Liver (tissue), 9 donors: ENCODE data around the gene NR4A1. TPM values are rescaled to one million over a fixed set of nuclear protein-coding genes. Genes with fewer than 3 reads are reported as not detected.

Experiments used
- DNase-seq: peaks from one replicate; pipeline ENCODE4 v3.0.0-alpha.2; 2017; ENCODE audit warnings: low spot score
- H3K27ac ChIP-seq, 2 donors: one replicate each; pipeline ENCODE4 v1.7.0; 2013; ENCODE audit warnings: inconsistent platforms in 2 of 2, low read length in 2 of 2, control low read depth in 1 of 2, low read depth in 1 of 2, mild to moderate bottlenecking in 1 of 2
- H3K27me3 ChIP-seq, 4 donors: one replicate each; pipeline versions ENCODE4 v1.6.1 to v1.7.0; 2013; ENCODE audit warnings: low read length in 3 of 4, inconsistent platforms in 1 of 4, mild to moderate bottlenecking in 1 of 4, moderate library complexity in 1 of 4; ENCODE audit not compliant: control insufficient read depth in 4 of 4, insufficient read depth in 4 of 4
- H3K36me3 ChIP-seq, 4 donors: one replicate each; pipeline versions ENCODE4 v1.6.1 to v1.7.0; 2013; ENCODE audit warnings: low read length in 3 of 4, mild to moderate bottlenecking in 3 of 4, low read depth in 1 of 4, moderate library complexity in 1 of 4; ENCODE audit not compliant: control insufficient read depth in 4 of 4, insufficient read depth in 3 of 4
- H3K4me1 ChIP-seq, 4 donors: one replicate each; pipeline versions ENCODE4 v1.6.1 to v1.7.0; 2013; ENCODE audit warnings: low read length in 3 of 4, mild to moderate bottlenecking in 3 of 4, moderate library complexity in 1 of 4; ENCODE audit not compliant: control insufficient read depth in 4 of 4, insufficient read depth in 4 of 4
- H3K4me3 ChIP-seq, 3 donors: one replicate each; pipeline versions ENCODE4 v1.6.1 to v1.7.0; 2013; ENCODE audit warnings: low read length in 3 of 3, control low read depth in 1 of 3, low read depth in 1 of 3, mild to moderate bottlenecking in 1 of 3
- H3K9ac ChIP-seq, 2 donors: one replicate each; pipeline ENCODE4 v1.7.0; 2013; ENCODE audit warnings: low read length in 2 of 2, mild to moderate bottlenecking in 2 of 2, moderate library complexity in 2 of 2, control low read depth in 1 of 2, low read depth in 1 of 2
- H3K9me3 ChIP-seq, 4 donors: one replicate each; pipeline versions ENCODE4 v1.6.1 to v1.7.0; 2013; ENCODE audit warnings: low read length in 3 of 4; ENCODE audit not compliant: control insufficient read depth in 4 of 4
- ATF3 ChIP-seq: IDR thresholded peaks from 2 replicates; pipeline ENCODE4 v1.6.1; 2016; ENCODE audit warnings: antibody characterized with exemption
- CTCF ChIP-seq: fragments of 150-350 bp; IDR thresholded peaks from 2 replicates; pipeline ENCODE4 v1.5.1; 2017; ENCODE audit warnings: improper control_type of control experiment, low read depth, low read length; ENCODE audit not compliant: missing input control
- EGR1 ChIP-seq, 2 donors: IDR thresholded peaks; 2 replicates each; pipeline ENCODE4 v1.6.1; 2016 to 2018; ENCODE audit warnings: antibody characterized with exemption in 2 of 2, low read depth in 2 of 2
- FOXA1 ChIP-seq: IDR thresholded peaks from 2 replicates; pipeline ENCODE4 v1.6.1; 2016; ENCODE audit warnings: antibody characterized with exemption
- FOXA2 ChIP-seq: IDR thresholded peaks from 2 replicates; pipeline ENCODE4 v1.6.1; 2016; ENCODE audit warnings: antibody characterized with exemption
- GABPA ChIP-seq, 2 donors: IDR thresholded peaks in 1 of 2; conservative IDR thresholded peaks in 1 of 2; 2 replicates each; pipeline ENCODE4 v1.6.1; 2016; ENCODE audit warnings: antibody characterized with exemption in 2 of 2, mild to moderate bottlenecking in 1 of 2, moderate library complexity in 1 of 2
- HNF4A ChIP-seq, 2 donors: conservative IDR thresholded peaks; 2 replicates each; pipeline ENCODE4 v1.6.1; 2016; ENCODE audit warnings: antibody characterized with exemption in 2 of 2, mild to moderate bottlenecking in 2 of 2
- HNF4G ChIP-seq: IDR thresholded peaks from 2 replicates; pipeline ENCODE4 v1.6.1; 2016; ENCODE audit warnings: antibody characterized with exemption
- JUND ChIP-seq, 2 donors: IDR thresholded peaks; 2 replicates each; pipeline ENCODE4 v1.6.1; 2016; ENCODE audit warnings: antibody characterized with exemption in 2 of 2
- NR2F2 ChIP-seq: IDR thresholded peaks from 2 replicates; pipeline ENCODE4 v1.6.1; 2016; ENCODE audit warnings: antibody characterized with exemption
- RAD21 ChIP-seq, 2 donors: IDR thresholded peaks; 2 replicates each; pipeline ENCODE4 v1.6.1; 2016; ENCODE audit warnings: antibody characterized with exemption in 2 of 2, mild to moderate bottlenecking in 2 of 2
- REST ChIP-seq: IDR thresholded peaks from 2 replicates; pipeline ENCODE4 v1.6.1; 2016; ENCODE audit warnings: antibody characterized with exemption, mild to moderate bottlenecking
- RXRA ChIP-seq, 2 donors: IDR thresholded peaks; 2 replicates each; pipeline ENCODE4 v1.6.1; 2017 to 2018; ENCODE audit warnings: antibody characterized with exemption in 2 of 2, mild to moderate bottlenecking in 1 of 2
- SP1 ChIP-seq: IDR thresholded peaks from 2 replicates; pipeline ENCODE4 v1.6.1; 2018; ENCODE audit warnings: antibody characterized with exemption, mild to moderate bottlenecking
- TAF1 ChIP-seq: conservative IDR thresholded peaks from 2 replicates; pipeline ENCODE4 v1.6.1; 2016; ENCODE audit warnings: antibody characterized with exemption, mild to moderate bottlenecking
- YY1 ChIP-seq: IDR thresholded peaks from 2 replicates; pipeline ENCODE4 v1.6.1; 2016; ENCODE audit warnings: antibody characterized with exemption, mild to moderate bottlenecking
- ZBTB33 ChIP-seq: IDR thresholded peaks from 2 replicates; pipeline ENCODE4 v1.6.1; 2016; ENCODE audit warnings: antibody characterized with exemption
- WGBS: extraction: QIAGEN DNeasy Blood & Tissue Kit; methylation state at CpG from one replicate; pipeline ENCODE4 v1.1.7; 2013; 5-methylcytosine and 5-hydroxymethylcytosine counted together
- polyA plus RNA-seq, 2 donors: library from polyadenylated mRNA; stranded (reverse) in 1 of 2; unstranded in 1 of 2; fragments of 200-250 nt in 1 of 2; fragments of >200 nt in 1 of 2; fragmentation: Nextera tagmentation in 1 of 2; extraction: Ambion mirVana in 1 of 2; gene quantifications; one replicate each; pipeline versions ENCODE4 v1.2.1 to v1.2.3, GENCODE V29; 2013 to 2015
- total RNA-seq, 2 donors: library from RNA; depleted of rRNA; stranded (reverse); fragments of >200 nt; gene quantifications; one replicate each; pipeline ENCODE4 v1.2.3, GENCODE V29; 2014
- TF ChIP-seq, protein P1 (sequence below): IDR thresholded peaks from 2 replicates; pipeline ENCODE4 v1.6.1; 2016; ENCODE audit warnings: antibody characterized with exemption
- donor health status: healthy.
- donor health status: healthy.
- donor health status: healthy.
- donor health status: healthy.
- donor health status: healthy.

NR4A1 gene
- total and polyA plus RNA-seq, 4 donors: 0.79 to 5.8 (median 3.4) TPM

- no peak overlapping the region for H3K4me3 ChIP-seq
- no peaks in the 10 kb centered on the region for H3K9me3 ChIP-seq
- DNase-seq: no peak
- TF ChIP-seq RXRA (IDR thresholded peaks at IDR 0.05): no peak
- no peak for TF ChIP-seq HNF4A (conservative IDR thresholded peaks at IDR 0.05)
- no peak for TF ChIP-seq GABPA (IDR thresholded peaks at IDR 0.05 in 1 of 2, conservative IDR thresholded peaks at IDR 0.05 in 1 of 2)
- no peak for TF ChIP-seq JUND (IDR thresholded peaks at IDR 0.05)
- no peak for TF ChIP-seq SP1
- TF ChIP-seq HNF4G: no peak
- TF ChIP-seq FOXA2: no peak
- no peak for TF ChIP-seq REST
- TF ChIP-seq TAF1: no peak
- no peak for TF ChIP-seq FOXA1
- TF ChIP-seq NR2F2: no peak
- no peak for TF ChIP-seq EGR1 (IDR thresholded peaks at IDR 0.05; ENCODE audit: low read depth in 2 of 2)
- no peak for TF ChIP-seq RAD21 (IDR thresholded peaks at IDR 0.05)
- no peak for TF ChIP-seq ZBTB33
- TF ChIP-seq, protein P1, sequence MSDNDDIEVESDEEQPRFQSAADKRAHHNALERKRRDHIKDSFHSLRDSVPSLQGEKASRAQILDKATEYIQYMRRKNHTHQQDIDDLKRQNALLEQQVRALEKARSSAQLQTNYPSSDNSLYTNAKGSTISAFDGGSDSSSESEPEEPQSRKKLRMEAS: no peak
- no peak for TF ChIP-seq YY1
- TF ChIP-seq ATF3: no peak
- no peak for TF ChIP-seq CTCF
- H3K9ac ChIP-seq: no peak overlapping the region
- 80% methylated on average over 6 of the region's 6 CpGs for whole genome bisulfite sequencing
- peaks cover 0 to 5% (median 3%) of the 10 kb centered on the region in 4 donors for H3K4me1 ChIP-seq
- H3K36me3 ChIP-seq: no peaks in the 10 kb centered on the region
- H3K27me3 ChIP-seq: no peaks in the 10 kb centered on the region
- H3K27ac ChIP-seq: peak overlapping the region in 1 of 2 donors; percentile 19
Observed at GRCh38 chr12:52038447-52038846, 12.8 kb upstream of the NR4A1 start.
